ENCODE measurements around the gene SYCP2L.

Gene SYCP2L

DNA sequence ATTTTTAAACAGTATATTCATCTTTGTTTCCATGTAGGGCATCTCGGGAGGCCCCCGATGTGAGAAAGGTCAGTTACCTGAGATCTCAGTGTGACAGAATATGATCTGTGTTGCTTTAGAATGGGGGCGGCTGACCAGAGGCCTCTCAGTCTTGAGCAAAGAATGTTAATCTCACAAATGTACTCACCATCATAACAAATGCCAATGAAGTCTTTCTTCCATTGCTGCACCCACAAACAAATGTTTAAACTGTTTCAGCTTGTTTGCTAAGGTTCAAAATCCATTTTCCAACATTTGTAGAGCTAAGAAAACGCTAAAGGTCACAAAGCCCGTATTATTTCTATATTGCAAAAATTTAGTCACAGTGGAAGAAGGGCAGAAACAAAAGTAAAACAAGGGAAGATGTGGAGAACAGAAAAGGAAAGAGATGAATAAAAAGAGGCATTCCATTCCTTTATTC is 125.5 kb downstream of the SYCP2L start:
- no peak for TF ChIP-seq CTCF (conservative IDR thresholded peaks at IDR 0.05)
- H3K27ac ChIP-seq = no peak overlapping the region

GRCh38 chr6:11012976-11013720 is 126.3 kb downstream of the SYCP2L start:
- TF ChIP-seq CTCF (conservative IDR thresholded peaks at IDR 0.05) = no peak
- no peak overlapping the region for H3K27ac ChIP-seq

DNA sequence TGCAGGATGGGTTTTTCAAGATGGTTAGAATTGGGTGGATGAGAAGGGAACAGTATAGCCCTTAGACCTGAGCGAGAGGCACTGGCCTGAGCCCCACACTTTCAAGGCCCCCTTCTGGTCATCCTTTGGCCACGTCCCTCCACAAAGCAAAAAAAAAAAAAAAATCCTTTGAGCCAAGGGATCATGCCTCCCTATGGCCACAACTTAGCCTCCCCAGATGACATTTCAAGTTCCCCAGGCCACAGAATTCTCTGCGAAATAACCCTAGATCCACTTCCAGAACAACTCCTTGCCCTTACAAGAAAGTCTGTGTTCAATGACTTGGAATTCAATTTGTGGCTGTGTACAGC is 126.8 kb downstream of the SYCP2L start:
- TF ChIP-seq CTCF (conservative IDR thresholded peaks at IDR 0.05) = no peak
- H3K27ac ChIP-seq = no peak overlapping the region

- H3K27ac ChIP-seq = no peak overlapping the region
- TF ChIP-seq CTCF (conservative IDR thresholded peaks at IDR 0.05) = no peak
Measured at GRCh38 chr6:11015102-11015501, 128.2 kb downstream of the SYCP2L start.

- no peak overlapping the region for H3K27ac ChIP-seq
- TF ChIP-seq CTCF (conservative IDR thresholded peaks at IDR 0.05) = no peak
Measured at GRCh38 chr6:11016452-11016851, 129.6 kb downstream of the SYCP2L start.

- no peak for TF ChIP-seq CTCF (conservative IDR thresholded peaks at IDR 0.05)
Measured at GRCh38 chr6:11017090-11017489, 130.2 kb downstream of the SYCP2L start.

DNA sequence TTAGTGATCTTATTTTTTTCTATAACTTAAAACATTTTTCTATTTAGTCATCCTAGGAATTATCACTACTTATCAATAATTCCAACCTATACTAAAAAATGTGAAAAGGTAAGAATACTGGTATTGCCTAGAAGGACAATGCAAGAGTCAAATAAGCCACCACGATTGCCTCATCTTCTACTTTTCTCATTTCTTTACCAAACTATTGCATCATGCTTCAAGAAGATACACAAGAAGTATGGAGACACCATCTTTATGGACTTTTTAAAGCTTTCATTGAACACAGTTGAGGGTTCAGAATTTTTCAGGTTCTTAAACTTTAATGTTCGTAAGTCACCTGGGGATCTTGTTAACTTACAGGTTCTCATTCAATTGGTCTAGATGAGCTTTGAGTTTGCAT is 131.4 kb downstream of the SYCP2L start:
- H3K27ac ChIP-seq = no peak overlapping the region
- no peak for TF ChIP-seq CTCF (conservative IDR thresholded peaks at IDR 0.05)

More at GRCh38 chr6:11017090-11017489, 130.2 kb downstream of the SYCP2L start:
- no peak overlapping the region for H3K27ac ChIP-seq
